OCI-LY1 (cell line): ENCODE measurements around the gene GNA12.
"Not testable (repeated sequence)": the region's sequence is repeated elsewhere in the genome, so short reads cannot be mapped to it uniquely, and the experiment has no call there.

Experiments
- H2AFZ ChIP-seq: fragments of 200-600 bp; sonication (generic), shearing (Covaris generic); 2 replicates; pipeline ENCODE4 v1.6.0; 2014; ENCODE audit warnings: antibody characterized with exemption, mild to moderate bottlenecking, low read length
- H3F3A ChIP-seq: fragments of 200-600 bp; sonication (generic), shearing (Covaris generic); 2 replicates; pipeline ENCODE4 v1.6.0; 2014; ENCODE audit warnings: mild to moderate bottlenecking, antibody characterized with exemption, low read length, moderate library complexity; ENCODE audit not compliant: insufficient read depth
- H3K27ac ChIP-seq: fragments of 200-600 bp; sonication (generic); 2 replicates; pipeline ENCODE4 v1.5.1; 2014; ENCODE audit warnings: low read length, mixed run types, mild to moderate bottlenecking, low read depth; ENCODE audit not compliant: poor library complexity, severe bottlenecking
- H3K27me3 ChIP-seq: fragments of 200-600 bp; sonication (generic); 2 replicates; pipeline ENCODE4 v1.6.0; 2014; ENCODE audit warnings: antibody characterized with exemption, mild to moderate bottlenecking, low read length, moderate library complexity; ENCODE audit not compliant: insufficient read depth
- H3K36me3 ChIP-seq: fragments of 200-600 bp; sonication (generic); 2 replicates; pipeline ENCODE4 v1.6.1; 2014; ENCODE audit warnings: mild to moderate bottlenecking, antibody characterized with exemption, low read length, moderate library complexity, mixed read lengths; ENCODE audit not compliant: insufficient read depth
- H3K4me1 ChIP-seq: fragments of 200-600 bp; sonication (generic); 2 replicates; pipeline ENCODE4 v1.5.1; 2014; ENCODE audit warnings: mild to moderate bottlenecking, low read length, moderate library complexity; ENCODE audit not compliant: insufficient read depth, severe bottlenecking
- H3K4me2 ChIP-seq: fragments of 200-600 bp; sonication (generic), shearing (Covaris generic); 2 replicates; pipeline ENCODE4 v1.6.1; 2014; ENCODE audit warnings: low read length
- H3K4me3 ChIP-seq: fragments of 200-600 bp; sonication (generic); 2 replicates; pipeline ENCODE4 v1.5.1; 2014; ENCODE audit warnings: low read length, low read depth, mild to moderate bottlenecking, mixed read lengths; ENCODE audit not compliant: poor library complexity, severe bottlenecking
- H3K79me2 ChIP-seq: fragments of 200-600 bp; shearing (Covaris generic); 2 replicates; pipeline ENCODE4 v1.6.1; 2016; ENCODE audit warnings: mixed run types, low read length, mixed read lengths; ENCODE audit not compliant: insufficient read depth
- H3K9ac ChIP-seq: fragments of 200-600 bp; sonication (generic), shearing (Covaris generic); 2 replicates; pipeline ENCODE4 v1.6.1; 2014; ENCODE audit warnings: mild to moderate bottlenecking, low read length, mixed read lengths
- H3K9me2 ChIP-seq: fragments of 200-600 bp; sonication (generic), shearing (Covaris generic); 2 replicates; pipeline ENCODE4 v1.6.1; 2014; ENCODE audit warnings: low read depth, mild to moderate bottlenecking, low read length, mixed read lengths
- H3K9me3 ChIP-seq: fragments of 200-600 bp; shearing (Covaris generic); 2 replicates; pipeline ENCODE4 v1.6.1; 2014; ENCODE audit warnings: low read length, mixed read lengths
- H4K20me1 ChIP-seq: fragments of 200-600 bp; sonication (generic), shearing (Covaris generic); 2 replicates; pipeline ENCODE4 v1.6.0; 2016; ENCODE audit warnings: mild to moderate bottlenecking, low read length; ENCODE audit not compliant: insufficient read depth
- EZH2 ChIP-seq: fragments of 200-600 bp; sonication (generic), shearing (Covaris generic); IDR thresholded peaks from 2 replicates; pipeline ENCODE4 v1.8.0; 2017; ENCODE audit warnings: borderline replicate concordance, mixed run types, mild to moderate bottlenecking, antibody characterized with exemption, low read length, moderate library complexity, mixed read lengths
- TF ChIP-seq, protein P1 (sequence below): fragments of 200-600 bp; sonication (generic), shearing (Covaris generic); IDR thresholded peaks from 2 replicates; pipeline ENCODE4 v1.5.1; 2017; ENCODE audit warnings: mild to moderate bottlenecking, antibody characterized with exemption, low read length, moderate library complexity, mixed read lengths

The GNA12 gene

GRCh38 chr7:2725178-2726105 lies 118.7 kb downstream of the GNA12 start:
- H3K27ac ChIP-seq, result no peak overlapping the region
- H3F3A ChIP-seq, result no peaks in the 10 kb centered on the region
- no peaks in the 10 kb centered on the region for H3K9me2 ChIP-seq
- no peaks in the 10 kb centered on the region for H3K79me2 ChIP-seq
- no peak overlapping the region for H3K9ac ChIP-seq
- H3K4me3 ChIP-seq, result no peak overlapping the region
- no peaks in the 10 kb centered on the region for H4K20me1 ChIP-seq
- TF ChIP-seq EZH2, result no peak
- TF ChIP-seq, protein P1, sequence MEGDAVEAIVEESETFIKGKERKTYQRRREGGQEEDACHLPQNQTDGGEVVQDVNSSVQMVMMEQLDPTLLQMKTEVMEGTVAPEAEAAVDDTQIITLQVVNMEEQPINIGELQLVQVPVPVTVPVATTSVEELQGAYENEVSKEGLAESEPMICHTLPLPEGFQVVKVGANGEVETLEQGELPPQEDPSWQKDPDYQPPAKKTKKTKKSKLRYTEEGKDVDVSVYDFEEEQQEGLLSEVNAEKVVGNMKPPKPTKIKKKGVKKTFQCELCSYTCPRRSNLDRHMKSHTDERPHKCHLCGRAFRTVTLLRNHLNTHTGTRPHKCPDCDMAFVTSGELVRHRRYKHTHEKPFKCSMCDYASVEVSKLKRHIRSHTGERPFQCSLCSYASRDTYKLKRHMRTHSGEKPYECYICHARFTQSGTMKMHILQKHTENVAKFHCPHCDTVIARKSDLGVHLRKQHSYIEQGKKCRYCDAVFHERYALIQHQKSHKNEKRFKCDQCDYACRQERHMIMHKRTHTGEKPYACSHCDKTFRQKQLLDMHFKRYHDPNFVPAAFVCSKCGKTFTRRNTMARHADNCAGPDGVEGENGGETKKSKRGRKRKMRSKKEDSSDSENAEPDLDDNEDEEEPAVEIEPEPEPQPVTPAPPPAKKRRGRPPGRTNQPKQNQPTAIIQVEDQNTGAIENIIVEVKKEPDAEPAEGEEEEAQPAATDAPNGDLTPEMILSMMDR, result no peak
- no peaks in the 10 kb centered on the region; the same call in 1 of the 2 replicates for H3K27me3 ChIP-seq
- H3K36me3 ChIP-seq, result no peaks in the 10 kb centered on the region
- no peak overlapping the region for H2AFZ ChIP-seq
- no peak overlapping the region for H3K4me2 ChIP-seq
- H3K4me1 ChIP-seq, result no peaks in the 10 kb centered on the region
- H3K9me3 ChIP-seq, result no peaks in the 10 kb centered on the region

- no peak for TF ChIP-seq EZH2
- TF ChIP-seq, protein P1, result no peak
- Histone ChIP-seq H3K27ac (no peak overlapping the region), H3K36me3 (no peaks in the 10 kb centered on the region), H3K4me2 (no peak overlapping the region), H3K9ac (no peak overlapping the region), H3K9me2 (no peaks in the 10 kb centered on the region), H3K79me2 (no peaks in the 10 kb centered on the region), H2AFZ (no peak overlapping the region), H3K4me1 (no peaks in the 10 kb centered on the region), H3K9me3 (no peaks in the 10 kb centered on the region), H3K27me3 (no peaks in the 10 kb centered on the region; the same call in 1 of the 2 replicates), H3F3A (no peaks in the 10 kb centered on the region), H3K4me3 (no peak overlapping the region), H4K20me1 (no peaks in the 10 kb centered on the region)
These were observed 119.5 kb downstream of the GNA12 start for GRCh38 chr7:2724453-2725177.

DNA sequence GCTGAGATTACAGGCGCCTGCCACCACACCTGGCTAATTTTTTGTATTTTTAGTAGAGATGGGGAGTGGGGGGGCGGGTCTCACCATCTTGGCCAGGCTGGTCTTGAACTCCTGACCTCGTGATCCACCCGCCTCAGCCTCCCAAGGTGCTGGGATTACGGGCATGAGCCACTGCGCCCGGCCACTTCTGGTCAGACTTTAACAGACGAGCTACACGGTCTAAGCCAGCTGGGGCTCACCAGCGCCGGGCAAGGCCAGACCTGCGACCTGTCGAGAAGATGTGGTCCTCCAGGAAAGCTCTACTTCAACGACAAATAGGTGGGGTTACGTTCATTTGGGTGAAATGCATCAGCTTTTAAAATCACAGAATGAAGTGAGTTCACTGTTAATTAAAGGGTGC lies 120.1 kb downstream of the GNA12 start:
- not testable (repeated sequence) for H3K79me2 ChIP-seq, H3K4me2 ChIP-seq, H3K9me3 ChIP-seq, H2AFZ ChIP-seq, H3K27ac ChIP-seq, H3F3A ChIP-seq, H4K20me1 ChIP-seq, H3K9ac ChIP-seq, H3K27me3 ChIP-seq, H3K9me2 ChIP-seq, H3K4me3 ChIP-seq, H3K36me3 ChIP-seq, H3K4me1 ChIP-seq
